ENCODE measurements around the gene CPED1.
"Not testable (repeated sequence)": the region's sequence is repeated elsewhere in the genome, so short reads cannot be mapped to it uniquely, and the experiment has no call there.

Gene CPED1

GRCh38 chr7:121269798-121270197 lies 281.3 kb downstream of the CPED1 start:
- no peak for DNase-seq

- DNase-seq = no peak
These were observed 282.6 kb downstream of the CPED1 start for GRCh38 chr7:121271098-121271497.

GRCh38 chr7:121271916-121272315 lies 283.4 kb downstream of the CPED1 start:
- no peak for DNase-seq

DNA sequence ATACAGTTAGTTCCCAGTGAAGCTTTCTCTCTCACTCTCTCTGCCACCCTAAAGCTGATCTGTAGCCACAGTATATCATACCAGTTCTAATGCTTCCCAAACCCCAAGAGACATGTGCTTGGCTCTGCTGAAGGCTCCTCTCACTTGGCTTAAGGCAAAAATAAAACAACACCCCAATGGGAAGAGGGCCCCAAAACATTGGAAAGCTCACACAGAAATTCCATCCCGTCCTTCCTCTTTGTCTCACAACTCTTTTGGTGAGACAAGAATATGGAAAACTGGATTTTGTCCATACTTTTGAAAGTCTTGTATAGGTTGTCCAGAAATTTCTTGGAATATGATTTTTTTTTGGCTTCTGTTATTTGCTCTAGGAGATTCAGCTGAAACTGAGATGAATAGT lies 284.2 kb downstream of the CPED1 start:
- DNase-seq = no peak

GRCh38 chr7:121273467-121274167 lies 285.1 kb downstream of the CPED1 start:
- DNase-seq = no peak

- DNase-seq = no peak
These were observed 286.0 kb downstream of the CPED1 start for GRCh38 chr7:121274467-121274866.

- no peak for DNase-seq
These were observed 286.7 kb downstream of the CPED1 start for GRCh38 chr7:121275204-121275603.

GRCh38 chr7:121276313-121276712 lies 287.8 kb downstream of the CPED1 start:
- no peak for DNase-seq

DNA sequence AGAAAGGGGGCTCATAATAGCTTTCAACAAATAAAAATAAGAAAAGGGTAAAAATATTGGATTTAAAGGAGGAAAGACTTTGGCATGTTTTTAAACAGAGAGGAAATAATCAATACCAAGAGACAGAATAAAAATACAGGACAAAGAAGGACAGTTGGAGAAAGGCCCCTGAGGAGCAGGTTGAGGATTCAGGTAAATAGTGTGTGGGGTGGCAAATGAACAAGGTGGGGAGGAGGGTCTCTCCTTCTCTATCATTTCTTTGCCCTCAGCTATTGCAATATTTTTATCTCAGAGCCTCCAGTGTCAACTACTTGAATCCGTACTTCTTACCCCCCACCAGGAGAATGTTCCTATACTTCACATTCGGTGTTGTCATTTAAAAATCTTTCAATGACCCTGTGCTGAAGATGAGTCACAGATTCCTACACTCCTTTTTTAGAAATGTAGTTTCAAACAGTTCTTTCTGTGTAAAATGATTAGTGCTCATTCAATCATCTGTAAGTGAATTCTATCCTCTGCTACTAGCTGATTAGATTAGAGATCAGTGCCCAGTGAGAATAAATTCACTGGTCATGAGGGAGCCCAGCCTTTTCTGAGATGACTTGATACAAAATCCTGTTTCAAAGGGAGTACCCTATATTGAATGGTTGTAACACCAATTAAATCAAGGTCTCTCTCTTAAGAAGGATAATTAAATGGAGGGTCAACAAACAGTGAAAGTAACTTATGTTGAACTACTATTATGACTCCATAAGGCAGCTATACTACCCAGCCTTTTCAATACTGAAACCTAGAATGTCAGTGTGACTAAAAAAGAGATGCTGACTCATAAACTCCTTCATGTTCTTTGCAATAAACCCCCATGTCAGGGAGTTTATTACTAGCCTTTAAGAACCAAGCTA lies 289.9 kb downstream of the CPED1 start:
- no peak for DNase-seq

- DNase-seq = no peak
These were observed 290.6 kb downstream of the CPED1 start for GRCh38 chr7:121279060-121279620.

- no peak for DNase-seq
These were observed 291.3 kb downstream of the CPED1 start for GRCh38 chr7:121279822-121280221.

DNA sequence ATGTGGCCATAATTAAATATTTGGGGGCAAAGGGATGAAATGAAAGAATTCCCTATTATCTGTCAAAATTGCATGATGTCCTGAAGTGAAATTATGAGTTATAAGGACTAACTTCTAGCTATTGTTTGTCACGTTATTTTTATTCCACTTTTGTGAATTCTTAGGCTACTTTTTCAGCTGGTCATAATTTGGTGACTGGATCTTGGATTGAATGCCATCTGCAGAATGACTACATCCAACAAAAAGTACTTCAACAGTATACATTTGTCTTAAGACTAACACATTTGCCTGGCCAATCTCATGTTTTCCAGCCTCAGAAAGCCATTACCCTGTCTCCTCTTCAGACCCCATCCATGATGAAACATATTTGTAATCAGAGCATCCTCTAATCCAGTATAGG lies 292.1 kb downstream of the CPED1 start:
- no peak for DNase-seq

- DNase-seq = no peak
These were observed 293.6 kb downstream of the CPED1 start for GRCh38 chr7:121282129-121282528.

GRCh38 chr7:121285066-121285667 lies 296.7 kb downstream of the CPED1 start:
- no peak for DNase-seq

DNA sequence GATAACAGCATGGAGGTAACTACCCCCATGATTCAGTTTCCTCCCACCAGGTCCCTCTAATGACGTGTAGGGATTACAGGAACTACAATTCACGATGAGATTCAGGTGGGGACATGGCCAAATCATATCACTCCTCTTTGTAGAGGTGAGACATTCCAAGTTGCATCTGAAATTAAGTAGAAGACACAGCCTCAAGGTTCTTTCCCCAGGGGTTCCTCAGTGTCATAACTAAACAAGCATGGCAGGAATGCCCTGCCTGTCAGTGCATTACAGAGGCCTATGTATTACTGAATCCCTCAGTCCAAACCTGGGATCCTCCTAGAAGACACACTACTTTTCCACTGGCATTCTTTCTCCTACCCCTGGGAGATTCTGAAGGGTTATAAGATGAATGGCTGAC lies 297.7 kb downstream of the CPED1 start:
- DNase-seq = no peak

- DNase-seq = no peak
These were observed 298.5 kb downstream of the CPED1 start for GRCh38 chr7:121286742-121287734.

- no peak for DNase-seq
These were observed 300.4 kb downstream of the CPED1 start for GRCh38 chr7:121288894-121289293.

DNA sequence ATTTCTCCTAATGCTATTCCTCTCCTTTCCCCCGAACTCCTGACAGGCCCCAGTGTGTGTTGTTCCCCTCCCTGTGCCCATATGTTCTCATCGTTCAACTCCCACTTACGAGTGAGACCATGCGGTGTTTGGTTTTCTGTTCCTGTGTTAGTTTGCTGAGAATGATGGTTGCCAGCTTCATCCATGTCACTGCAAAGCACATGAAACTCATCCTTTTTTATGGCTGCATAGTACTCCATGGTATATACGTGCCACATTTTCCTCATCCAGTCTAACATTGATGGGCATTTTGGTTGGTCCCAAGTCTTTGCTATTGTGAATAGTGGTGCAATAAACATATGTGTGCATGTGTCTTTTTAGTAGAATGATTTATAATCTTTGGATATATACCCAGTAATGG lies 301.4 kb downstream of the CPED1 start:
- DNase-seq = not testable (repeated sequence)

DNA sequence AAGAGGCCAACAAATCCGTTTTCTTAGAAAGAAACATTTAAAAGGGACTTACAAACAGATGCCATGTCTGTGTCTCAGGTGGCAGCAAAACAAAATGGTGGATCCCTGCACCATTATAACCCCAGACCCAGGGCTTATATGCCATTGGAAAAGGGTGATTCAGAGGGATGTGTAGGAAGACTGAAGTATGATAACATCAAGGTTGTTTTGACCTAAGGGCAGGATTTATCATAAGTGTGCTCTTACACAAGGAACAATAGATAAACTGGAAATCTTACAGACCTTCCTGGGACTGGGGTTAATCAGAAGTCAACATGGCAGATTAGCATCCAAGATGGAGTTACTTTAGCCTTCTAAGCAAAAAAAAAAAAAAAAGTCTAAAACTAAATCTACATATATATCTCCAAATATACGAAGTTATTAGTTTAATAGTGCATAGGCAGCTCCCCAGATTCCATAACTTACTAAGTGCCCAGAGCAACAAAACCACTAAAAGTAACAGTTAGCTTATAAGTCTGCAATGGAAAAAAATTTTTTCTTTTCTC lies 306.0 kb downstream of the CPED1 start:
- DNase-seq = no peak

DNA sequence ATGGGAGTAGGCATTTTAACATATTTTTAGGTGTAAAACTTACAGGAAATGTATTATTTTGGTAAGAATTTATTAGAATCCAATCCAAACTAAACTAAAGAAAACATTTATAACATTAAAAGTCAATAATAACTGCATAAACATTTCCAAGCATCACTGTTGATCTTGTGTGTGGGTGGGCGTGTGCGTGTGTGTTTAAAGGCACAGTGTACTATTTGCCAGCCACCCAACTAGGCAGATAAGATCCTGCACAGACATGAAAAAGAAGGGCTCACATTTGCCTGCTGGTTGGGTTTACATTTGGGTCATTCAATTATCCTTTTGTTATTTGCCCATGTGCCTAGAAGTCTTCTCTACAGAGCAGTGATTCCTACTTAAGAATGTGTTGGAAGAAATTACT lies 309.3 kb downstream of the CPED1 start:
- no peak for DNase-seq

GRCh38 chr7:121298831-121299239 lies 310.3 kb downstream of the CPED1 start:
- no peak for DNase-seq

Data from activated CD8-positive, alpha-beta memory T cell treated with anti-CD3 and anti-CD28 coated beads, Interleukin-2, amount 50 U/mL, for 48 hours (primary cell).